Measurements from ENCODE around the gene DSP. TPM values are rescaled to one million over a fixed set of nuclear protein-coding genes. Genes with fewer than 3 reads are reported as not detected.

The DSP gene
- total RNA-seq, 4 donors from 2014 or later, result 3.5 to 6.0 (median 4.7) TPM

DNA sequence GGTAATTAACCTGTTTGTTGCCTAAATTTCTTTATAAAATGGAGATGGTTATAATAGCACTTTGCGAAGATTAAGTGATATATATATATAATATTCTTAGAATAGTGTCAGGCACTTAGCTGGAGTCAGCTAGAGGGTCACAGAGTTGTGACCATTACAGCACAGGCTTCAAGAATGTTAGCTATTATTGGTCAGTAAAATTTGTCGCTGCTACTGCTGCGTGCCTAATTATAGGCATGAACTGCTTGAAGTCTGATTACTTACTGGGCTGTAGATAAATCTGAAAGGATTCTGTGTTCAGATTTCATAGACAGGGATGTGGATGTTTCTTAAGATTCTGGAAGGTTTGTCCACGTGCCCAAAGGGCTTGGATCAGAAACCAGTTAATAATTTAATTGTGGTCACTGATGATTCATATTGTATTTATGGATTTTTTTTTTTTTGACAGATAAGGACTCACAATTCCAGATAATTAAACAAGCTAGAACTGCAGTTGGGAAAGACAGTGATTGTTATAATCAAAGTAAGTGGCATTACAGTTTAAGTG is 53.2 kb downstream of the DSP start:
- H3K4me3 ChIP-seq, result no peak overlapping the region
- H3K27me3 ChIP-seq, result no peaks in the 10 kb centered on the region
- 62 to 75% methylated on average over 4 of the region's 4 CpGs for WGBS, 2 donors
- peaks cover 0 to 53% (median 5%) of the 10 kb centered on the region in 3 donors for H3K36me3 ChIP-seq
- peaks cover 0 to 27% (median 8%) of the 10 kb centered on the region in 4 donors for H3K4me1 ChIP-seq
- no peak for DNase-seq (ENCODE audit: low spot score in 2 of 2)
- H3K27ac ChIP-seq, result no peak overlapping the region
- no peaks in the 10 kb centered on the region for H3K9me3 ChIP-seq
- TF ChIP-seq CTCF (IDR thresholded peaks at IDR 0.05), result no peak
- no peak for TF ChIP-seq POLR2A (IDR thresholded peaks at IDR 0.05)
- TF ChIP-seq EP300 (IDR thresholded peaks at IDR 0.05), result no peak

- H3K9me3 ChIP-seq, result no peaks in the 10 kb centered on the region
- TF ChIP-seq POLR2A (IDR thresholded peaks at IDR 0.05) (no peak), EP300 (IDR thresholded peaks at IDR 0.05) (no peak), CTCF (IDR thresholded peaks at IDR 0.05) (no peak)
- DNase-seq (ENCODE audit: low spot score in 2 of 2), result no peak
Measured at GRCh38 chr6:7604003-7604402, 62.5 kb downstream of the DSP start.

DNA sequence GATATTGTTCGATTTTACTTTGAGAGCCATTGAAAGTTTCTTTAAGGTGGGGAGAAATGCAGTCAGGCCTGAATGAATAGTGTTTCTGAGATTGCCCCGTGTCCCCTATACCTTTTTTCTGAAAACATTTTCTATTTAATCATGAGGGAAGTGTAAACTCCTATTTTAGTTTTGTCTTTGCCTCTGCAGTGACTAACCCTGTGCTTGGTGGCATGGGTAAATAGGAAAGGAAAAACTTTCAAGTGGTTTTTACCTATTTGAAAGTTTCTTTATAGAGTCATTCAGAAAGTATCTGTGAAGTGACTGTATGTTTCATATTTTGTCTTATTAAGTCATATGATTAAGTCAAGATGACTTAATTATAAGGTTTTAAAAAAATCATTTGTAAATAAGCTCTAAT is 63.0 kb downstream of the DSP start:
- Histone ChIP-seq H3K4me3 (no peak overlapping the region), H3K27ac (no peak overlapping the region), H3K27me3 (no peaks in the 10 kb centered on the region), H3K9me3 (no peaks in the 10 kb centered on the region), H3K4me1 (no peaks in the 10 kb centered on the region), H3K36me3 (peaks cover 0 to 96% (median 26%) of the 10 kb centered on the region in 3 donors)
- no peak for DNase-seq (ENCODE audit: low spot score in 2 of 2)
- WGBS, 2 donors, result 91 to 98% methylated on average over 2 of the region's 2 CpGs
- TF ChIP-seq POLR2A (IDR thresholded peaks at IDR 0.05), result no peak
- TF ChIP-seq EP300 (IDR thresholded peaks at IDR 0.05), result no peak
- no peak for TF ChIP-seq CTCF (IDR thresholded peaks at IDR 0.05)

More at GRCh38 chr6:7604003-7604402, 62.5 kb downstream of the DSP start:
- Histone ChIP-seq H3K4me3 (no peak overlapping the region), H3K27ac (no peak overlapping the region), H3K27me3 (no peaks in the 10 kb centered on the region), H3K36me3 (peaks cover 0 to 91% (median 26%) of the 10 kb centered on the region in 3 donors), H3K4me1 (no peaks in the 10 kb centered on the region)
- 82 to 83% methylated on average over 4 of the region's 4 CpGs for WGBS, 2 donors

DNA sequence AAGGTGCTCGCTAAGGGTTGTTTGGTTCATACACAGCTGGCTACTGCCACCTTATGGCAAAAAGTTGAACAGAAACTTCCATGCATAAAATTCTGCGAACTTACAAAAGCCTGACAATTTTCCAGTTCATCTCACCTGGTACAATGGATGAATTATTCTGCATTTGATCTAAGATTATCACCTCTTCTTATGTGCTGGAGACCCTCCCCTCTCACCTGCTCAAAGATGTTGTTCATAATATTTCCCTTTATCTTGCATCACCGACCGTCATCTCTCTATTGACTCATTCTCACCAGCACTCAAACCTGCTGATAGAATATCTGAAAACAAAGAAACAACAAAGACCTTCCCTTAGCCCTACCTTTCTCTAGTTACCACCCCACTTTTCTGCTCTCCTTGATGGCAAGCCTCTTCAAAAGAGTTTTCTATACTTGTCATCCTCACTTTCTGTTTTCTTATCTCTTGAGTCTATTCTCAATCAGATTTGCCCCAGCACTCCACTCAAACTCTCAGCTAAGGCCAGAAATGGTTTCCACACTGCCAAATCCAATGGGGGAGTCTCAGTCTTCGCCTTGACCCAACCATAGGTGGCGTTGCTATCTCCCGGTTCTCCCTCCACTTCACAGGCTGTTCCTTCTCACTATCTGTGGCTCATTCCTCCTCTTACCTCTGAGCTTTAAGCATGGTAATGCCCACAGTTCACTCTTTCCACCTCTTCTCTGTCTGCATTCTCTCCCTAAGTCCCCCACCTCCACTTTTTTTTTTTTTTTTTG is 74.3 kb downstream of the DSP start:
- Histone ChIP-seq H3K9me3 (no peaks in the 10 kb centered on the region), H3K4me3 (no peak overlapping the region), H3K4me1 (peaks cover 0 to 22% (median 0%) of the 10 kb centered on the region in 4 donors), H3K36me3 (peaks cover 0 to 27% (median 0%) of the 10 kb centered on the region in 3 donors), H3K27me3 (no peaks in the 10 kb centered on the region), H3K27ac (no peak overlapping the region)
- peak in 1 of 2 donors; percentile 82 for DNase-seq (ENCODE audit: low spot score in 2 of 2)
- TF ChIP-seq CTCF (IDR thresholded peaks at IDR 0.05) (peak; percentile 70 to 83 (median 74)), POLR2A (IDR thresholded peaks at IDR 0.05) (no peak), EP300 (IDR thresholded peaks at IDR 0.05) (no peak)
- 25 to 29% methylated on average over 7 of the region's 7 CpGs for WGBS, 2 donors

Data from tibial nerve (tissue), 4 donors.